Activated CD8-positive, alpha-beta memory T cell treated with anti-CD3 and anti-CD28 coated beads, Interleukin-2, amount 50 U/mL, for 1 hour (primary cell): ENCODE data around the gene TEX261.

Experiments
- DNase-seq: peaks from one replicate; pipeline ENCODE4 v3.0.0-alpha.2; 2020; ENCODE audit errors: extremely low read depth

Gene TEX261

DNA sequence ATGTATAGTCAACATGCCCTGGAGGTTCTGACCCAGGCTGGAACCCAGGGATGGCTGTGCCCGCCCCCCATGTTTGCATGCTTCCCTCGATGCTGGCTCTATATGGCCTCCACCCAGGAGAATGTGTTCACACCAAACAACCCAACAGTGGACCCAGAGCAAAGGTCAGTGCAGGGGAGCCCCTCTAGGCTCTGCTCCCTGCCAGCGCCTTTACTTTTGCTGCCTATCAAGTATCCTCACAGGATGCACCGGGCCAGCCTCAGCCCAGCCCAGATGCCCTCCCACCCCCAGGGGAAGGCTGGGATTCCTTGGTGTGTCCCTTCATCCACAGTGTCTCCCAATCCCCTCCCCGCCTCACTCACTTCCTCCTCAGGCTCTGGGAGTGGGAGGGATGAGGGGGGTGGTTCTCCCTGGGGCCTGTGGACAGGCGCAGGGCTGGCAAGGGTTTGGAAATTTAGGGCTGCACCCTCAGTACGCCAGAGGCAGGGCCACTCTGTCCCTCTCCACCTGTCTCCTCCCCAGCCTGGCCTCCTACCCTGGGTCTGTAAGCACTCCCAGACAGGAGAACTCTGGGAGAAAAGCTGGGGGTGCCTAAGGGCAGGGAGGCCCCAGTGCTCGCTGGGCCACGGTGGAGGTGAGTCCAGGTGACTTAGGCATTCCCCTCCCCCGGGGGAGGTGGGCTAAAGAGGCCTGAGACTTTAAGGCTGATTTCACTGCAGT is 56.6 kb downstream of the TEX261 start:
- DNase-seq = no peak

DNA sequence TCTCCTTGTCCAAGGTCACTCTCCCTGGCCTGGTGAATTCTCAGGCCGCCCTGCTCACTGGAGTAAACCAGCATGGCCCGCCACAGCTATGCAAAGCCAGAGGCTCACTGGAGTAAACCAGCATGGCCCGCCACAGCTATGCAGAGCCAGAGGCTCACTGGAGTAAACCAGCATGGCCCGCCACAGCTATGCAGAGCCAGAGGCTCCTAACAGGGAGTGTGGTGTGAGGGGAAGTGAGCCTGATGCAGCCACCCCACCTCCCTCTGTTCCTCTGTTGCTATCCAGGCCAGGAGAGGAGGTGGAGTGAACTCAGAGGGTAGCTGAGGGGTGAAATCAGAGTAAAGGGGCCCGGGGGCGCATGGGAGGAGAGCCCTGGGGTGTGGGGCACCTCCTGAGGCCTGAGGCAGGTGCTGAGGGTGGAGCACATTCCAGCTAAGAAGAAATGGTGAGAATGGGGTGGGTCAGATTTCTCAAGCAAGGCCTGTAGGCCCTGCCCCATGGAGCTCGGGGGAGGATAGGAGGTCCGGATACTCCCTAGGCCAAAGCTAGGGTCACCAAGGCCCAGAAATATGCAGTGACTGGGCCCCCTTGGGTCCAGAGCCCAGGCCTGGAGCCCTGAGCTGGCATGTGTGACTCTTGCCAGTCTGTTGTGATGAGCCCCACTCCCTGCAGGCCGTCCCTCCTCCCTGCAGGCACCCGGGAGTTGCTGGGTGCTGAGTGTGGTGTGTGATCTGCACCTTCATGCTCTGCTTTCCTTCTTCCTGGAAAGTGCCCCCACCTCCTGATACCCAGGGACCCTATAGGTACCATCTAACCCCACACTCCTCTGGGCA is 57.5 kb downstream of the TEX261 start:
- no peak for DNase-seq

DNA sequence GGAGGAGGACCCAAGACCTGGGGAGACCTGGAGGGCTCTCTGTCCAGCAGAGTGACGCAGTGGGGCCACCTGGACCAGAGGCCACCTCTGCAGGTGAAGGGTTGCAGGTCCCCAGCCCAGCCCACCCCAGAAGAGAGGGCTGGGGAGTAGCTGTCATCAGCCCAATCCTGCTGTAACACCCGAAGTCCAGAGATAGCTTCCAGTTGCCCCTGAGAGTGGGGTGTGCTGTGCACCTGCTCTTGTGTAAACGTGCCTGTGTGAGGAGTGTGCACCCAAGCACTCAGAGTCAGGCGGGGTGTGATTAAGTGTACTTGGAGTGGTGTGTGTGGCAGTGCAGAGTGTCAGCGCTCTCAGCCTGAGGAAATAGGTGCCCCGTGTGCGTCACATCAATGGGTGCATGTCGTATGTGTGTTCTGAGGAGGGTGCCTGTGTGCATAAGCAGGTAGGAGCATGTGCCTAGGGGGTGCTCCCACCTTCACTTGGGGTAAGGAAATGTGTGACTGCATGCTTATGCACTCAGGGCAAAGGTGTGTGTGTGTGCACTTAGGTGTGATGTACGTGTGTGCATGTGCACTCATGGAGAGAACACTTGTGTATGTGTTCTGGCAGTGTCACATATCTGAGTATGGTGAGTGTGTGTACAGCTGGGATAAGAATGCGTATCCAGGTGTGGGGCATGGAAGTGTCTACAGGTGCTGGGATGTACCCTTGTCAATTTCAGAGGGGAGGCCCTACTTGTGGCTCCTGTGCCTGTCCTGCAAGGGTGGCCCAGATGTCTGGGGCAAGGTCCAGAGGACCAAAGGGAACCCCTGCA is 58.3 kb downstream of the TEX261 start:
- DNase-seq = no peak
